ENCODE data around the gene LTBP1. TPM values are rescaled to one million over a fixed set of nuclear protein-coding genes. Genes with fewer than 3 reads are reported as not detected.

LTBP1 gene
- total RNA-seq, 1 donor from 2014 or later: 3.9 TPM

DNA sequence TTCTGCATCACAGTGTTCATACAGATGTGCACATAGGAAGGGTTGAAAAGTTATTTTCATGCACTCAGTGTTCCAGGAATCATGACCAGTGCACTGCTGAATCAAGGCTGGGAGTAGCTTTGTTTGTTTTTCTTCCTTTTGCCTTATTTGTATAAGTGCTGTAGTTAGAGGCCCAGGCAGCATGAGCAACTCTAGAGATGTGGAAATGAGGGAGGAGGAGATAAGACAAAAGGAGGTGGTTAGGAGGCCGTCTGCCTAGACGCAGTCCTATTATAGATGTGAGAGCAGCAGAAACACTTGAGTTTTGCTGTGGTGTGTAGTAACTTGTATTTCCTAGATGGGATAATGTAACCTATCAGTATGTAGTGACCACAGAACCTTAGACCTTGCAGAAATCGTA lies 265.4 kb downstream of the LTBP1 start:
- DNase-seq: no peak

GRCh38 chr2:33213244-33213643 lies 266.5 kb downstream of the LTBP1 start:
- DNase-seq: no peak
- Mint-ChIP-seq H3K4me1 (ENCODE audit: low read depth, unreplicated experiment) (peaks cover 30% of the 10 kb centered on the region), H3K27me3 (ENCODE audit: unreplicated experiment) (peaks cover 1% of the 10 kb centered on the region), H3K9me3 (ENCODE audit: unreplicated experiment) (peaks cover 8% of the 10 kb centered on the region), H3K36me3 (ENCODE audit: unreplicated experiment) (no peaks in the 10 kb centered on the region), H3K4me3 (ENCODE audit: unreplicated experiment) (no peak overlapping the region), H3K27ac (ENCODE audit: unreplicated experiment) (no peak overlapping the region)
- TF ChIP-seq CTCF (IDR thresholded peaks at IDR 0.05; ENCODE audit: partially characterized antibody, unreplicated experiment): no peak

More for the DNA sequence above, 265.4 kb downstream of the LTBP1 start:
- Mint-ChIP-seq H3K4me3 (ENCODE audit: unreplicated experiment) (no peak overlapping the region), H3K4me1 (ENCODE audit: low read depth, unreplicated experiment) (peaks cover 28% of the 10 kb centered on the region), H3K9me3 (ENCODE audit: unreplicated experiment) (peaks cover 8% of the 10 kb centered on the region), H3K27me3 (ENCODE audit: unreplicated experiment) (peaks cover 1% of the 10 kb centered on the region), H3K27ac (ENCODE audit: unreplicated experiment) (no peak overlapping the region), H3K36me3 (ENCODE audit: unreplicated experiment) (no peaks in the 10 kb centered on the region)
- no peak for TF ChIP-seq CTCF (IDR thresholded peaks at IDR 0.05; ENCODE audit: partially characterized antibody, unreplicated experiment)

DNA sequence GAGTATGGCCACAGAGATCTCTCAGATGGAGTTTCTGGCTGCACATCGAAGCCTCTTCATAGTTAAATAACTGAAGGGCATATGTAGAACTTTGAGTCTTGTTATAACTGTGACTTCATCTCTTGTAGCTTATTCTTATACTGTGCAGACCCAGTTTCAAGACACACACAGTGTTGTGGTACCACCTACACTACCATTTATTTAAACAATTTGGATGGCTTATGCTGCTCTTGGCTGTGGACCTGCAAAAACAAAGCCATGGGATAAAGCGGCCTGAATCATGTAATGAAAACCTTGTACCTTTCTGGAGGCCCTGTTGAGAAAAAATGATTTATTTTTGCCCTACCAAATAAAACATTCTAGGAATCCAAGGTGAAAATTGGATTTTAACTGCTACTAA lies 266.9 kb downstream of the LTBP1 start:
- H3K36me3 Mint-ChIP-seq (ENCODE audit: unreplicated experiment): no peaks in the 10 kb centered on the region
- H3K4me1 Mint-ChIP-seq (ENCODE audit: low read depth, unreplicated experiment): peaks cover 30% of the 10 kb centered on the region
- no peak overlapping the region for H3K27ac Mint-ChIP-seq (ENCODE audit: unreplicated experiment)
- no peak for TF ChIP-seq CTCF (IDR thresholded peaks at IDR 0.05; ENCODE audit: partially characterized antibody, unreplicated experiment)
- peaks cover 1% of the 10 kb centered on the region for H3K27me3 Mint-ChIP-seq (ENCODE audit: unreplicated experiment)
- peaks cover 8% of the 10 kb centered on the region for H3K9me3 Mint-ChIP-seq (ENCODE audit: unreplicated experiment)
- no peak for DNase-seq
- no peak overlapping the region for H3K4me3 Mint-ChIP-seq (ENCODE audit: unreplicated experiment)

- H3K4me3 Mint-ChIP-seq (ENCODE audit: unreplicated experiment): no peak overlapping the region
- no peak for TF ChIP-seq CTCF (IDR thresholded peaks at IDR 0.05; ENCODE audit: partially characterized antibody, unreplicated experiment)
- H3K36me3 Mint-ChIP-seq (ENCODE audit: unreplicated experiment): no peaks in the 10 kb centered on the region
- no peak overlapping the region for H3K27ac Mint-ChIP-seq (ENCODE audit: unreplicated experiment)
- H3K9me3 Mint-ChIP-seq (ENCODE audit: unreplicated experiment): peaks cover 8% of the 10 kb centered on the region
- DNase-seq: no peak
- peaks cover 1% of the 10 kb centered on the region for H3K27me3 Mint-ChIP-seq (ENCODE audit: unreplicated experiment)
- peaks cover 29% of the 10 kb centered on the region for H3K4me1 Mint-ChIP-seq (ENCODE audit: low read depth, unreplicated experiment)
These were observed 267.7 kb downstream of the LTBP1 start for GRCh38 chr2:33214436-33214835.

DNA sequence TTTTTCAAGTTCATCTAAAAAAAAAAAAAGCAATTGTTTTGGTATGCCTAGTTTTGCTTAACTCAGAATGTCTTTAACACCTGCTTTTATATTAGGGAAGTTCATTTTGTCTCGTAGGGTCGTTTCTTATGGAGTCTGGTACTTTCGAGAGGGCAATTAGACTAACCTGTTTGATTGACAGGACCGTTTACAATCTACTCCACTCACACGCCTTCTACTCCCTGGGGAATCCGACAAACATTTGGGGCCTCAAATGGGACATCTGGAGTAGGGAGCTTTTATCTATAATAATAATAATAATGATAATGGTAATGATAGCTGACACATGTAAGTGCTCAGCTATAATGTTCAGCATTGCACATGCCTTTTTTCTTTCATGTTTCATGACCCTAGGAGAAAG lies 268.1 kb downstream of the LTBP1 start:
- TF ChIP-seq CTCF (IDR thresholded peaks at IDR 0.05; ENCODE audit: partially characterized antibody, unreplicated experiment): no peak
- no peak overlapping the region for H3K4me3 Mint-ChIP-seq (ENCODE audit: unreplicated experiment)
- H3K27ac Mint-ChIP-seq (ENCODE audit: unreplicated experiment): no peak overlapping the region
- peaks cover 5% of the 10 kb centered on the region for H3K9me3 Mint-ChIP-seq (ENCODE audit: unreplicated experiment)
- no peaks in the 10 kb centered on the region for H3K36me3 Mint-ChIP-seq (ENCODE audit: unreplicated experiment)
- H3K4me1 Mint-ChIP-seq (ENCODE audit: low read depth, unreplicated experiment): peaks cover 26% of the 10 kb centered on the region
- peaks cover 1% of the 10 kb centered on the region for H3K27me3 Mint-ChIP-seq (ENCODE audit: unreplicated experiment)
- DNase-seq: no peak

Measured in glutamatergic neuron (in vitro differentiated cells).